GM19023 (cell line): ENCODE results near the gene PWP2.
"Not testable (repeated sequence)": the region's sequence is repeated elsewhere in the genome, so short reads cannot be mapped to it uniquely, and the experiment has no call there.

Experiments used
- ATAC-seq: cut with Tn5 transposase; IDR thresholded peaks from one replicate; pipeline ENCODE4 v1.9.1; 2021; ENCODE audit warnings: mild to moderate bottlenecking, moderate library complexity; ENCODE audit not compliant: unreplicated experiment

PWP2 gene

DNA sequence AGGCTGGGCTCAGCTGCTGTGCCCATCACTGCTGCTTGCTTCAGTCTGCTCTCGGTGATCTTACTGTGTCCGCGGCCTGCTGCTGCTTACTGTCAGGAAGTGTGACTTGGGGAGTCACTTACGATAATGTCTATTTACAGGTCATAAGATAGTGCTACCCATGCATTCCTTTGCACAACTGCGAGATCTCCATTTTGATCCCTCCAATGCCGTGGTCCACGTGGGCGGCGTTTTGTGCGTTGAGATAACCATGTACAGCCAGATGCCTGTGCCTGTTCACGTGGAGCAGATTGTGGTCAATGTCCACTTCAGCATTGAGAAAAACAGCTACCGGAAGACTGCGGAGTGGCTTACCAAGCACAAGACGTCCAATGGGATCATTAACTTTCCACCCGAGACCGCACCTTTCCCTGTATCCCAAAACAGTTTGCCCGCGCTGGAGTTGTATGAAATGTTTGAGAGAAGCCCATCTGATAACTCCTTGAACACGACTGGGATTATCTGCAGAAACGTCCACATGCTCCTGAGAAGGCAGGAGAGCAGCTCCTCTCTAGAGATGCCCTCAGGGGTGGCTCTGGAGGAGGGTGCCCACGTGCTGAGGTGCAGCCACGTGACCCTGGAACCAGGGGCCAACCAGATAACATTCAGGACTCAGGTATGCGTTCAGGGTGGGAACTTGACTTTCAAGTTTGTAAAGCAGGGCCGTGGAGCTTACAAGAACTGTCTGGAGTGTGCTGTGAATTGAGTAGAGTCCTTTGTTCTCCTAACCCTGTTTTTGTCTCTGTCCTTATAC, 24.4 kb upstream of the PWP2 start:
- ATAC-seq = no peak

- ATAC-seq = no peak
Observed at GRCh38 chr21:44083631-44084291, 23.4 kb upstream of the PWP2 start.

DNA sequence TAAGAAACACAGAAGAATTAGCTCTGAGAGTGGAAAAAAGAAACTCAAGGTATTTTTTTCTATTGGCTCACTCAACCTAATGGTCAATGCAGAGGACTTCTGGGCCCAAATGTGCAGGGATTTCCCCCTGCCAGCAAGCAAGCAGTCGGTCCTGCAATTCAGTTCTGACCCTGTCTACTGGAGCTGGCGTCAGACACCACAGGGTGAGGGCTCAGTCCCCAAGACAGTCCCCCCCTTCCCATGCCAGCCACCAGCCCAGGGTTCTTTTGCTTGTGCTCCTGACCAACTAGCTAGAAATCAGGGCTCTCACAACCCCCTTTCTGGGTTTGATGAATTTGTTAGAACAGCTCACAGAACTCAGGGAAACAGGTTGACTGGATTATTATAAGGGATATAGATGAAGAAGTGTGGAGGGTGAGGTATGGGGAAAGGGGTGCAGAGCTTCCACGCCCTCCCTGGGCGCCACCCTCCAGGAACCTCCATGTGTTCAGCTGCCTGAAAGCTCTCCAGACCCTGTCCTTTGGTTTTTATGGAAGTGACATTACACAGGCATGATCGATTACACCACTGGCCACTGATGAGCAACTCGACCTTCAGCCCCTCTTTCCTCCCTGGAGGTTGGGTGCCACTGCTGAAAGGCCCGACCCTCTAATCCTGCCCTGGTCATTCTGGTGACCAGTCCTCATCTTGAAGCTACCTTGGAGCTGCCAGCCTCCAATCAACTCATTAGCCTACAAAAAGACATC, 22.5 kb upstream of the PWP2 start:
- ATAC-seq = no peak

GRCh38 chr21:44085491-44086321, 21.5 kb upstream of the PWP2 start:
- ATAC-seq = no peak

- no peak for ATAC-seq
Observed at GRCh38 chr21:44086636-44087425, 20.4 kb upstream of the PWP2 start.

DNA sequence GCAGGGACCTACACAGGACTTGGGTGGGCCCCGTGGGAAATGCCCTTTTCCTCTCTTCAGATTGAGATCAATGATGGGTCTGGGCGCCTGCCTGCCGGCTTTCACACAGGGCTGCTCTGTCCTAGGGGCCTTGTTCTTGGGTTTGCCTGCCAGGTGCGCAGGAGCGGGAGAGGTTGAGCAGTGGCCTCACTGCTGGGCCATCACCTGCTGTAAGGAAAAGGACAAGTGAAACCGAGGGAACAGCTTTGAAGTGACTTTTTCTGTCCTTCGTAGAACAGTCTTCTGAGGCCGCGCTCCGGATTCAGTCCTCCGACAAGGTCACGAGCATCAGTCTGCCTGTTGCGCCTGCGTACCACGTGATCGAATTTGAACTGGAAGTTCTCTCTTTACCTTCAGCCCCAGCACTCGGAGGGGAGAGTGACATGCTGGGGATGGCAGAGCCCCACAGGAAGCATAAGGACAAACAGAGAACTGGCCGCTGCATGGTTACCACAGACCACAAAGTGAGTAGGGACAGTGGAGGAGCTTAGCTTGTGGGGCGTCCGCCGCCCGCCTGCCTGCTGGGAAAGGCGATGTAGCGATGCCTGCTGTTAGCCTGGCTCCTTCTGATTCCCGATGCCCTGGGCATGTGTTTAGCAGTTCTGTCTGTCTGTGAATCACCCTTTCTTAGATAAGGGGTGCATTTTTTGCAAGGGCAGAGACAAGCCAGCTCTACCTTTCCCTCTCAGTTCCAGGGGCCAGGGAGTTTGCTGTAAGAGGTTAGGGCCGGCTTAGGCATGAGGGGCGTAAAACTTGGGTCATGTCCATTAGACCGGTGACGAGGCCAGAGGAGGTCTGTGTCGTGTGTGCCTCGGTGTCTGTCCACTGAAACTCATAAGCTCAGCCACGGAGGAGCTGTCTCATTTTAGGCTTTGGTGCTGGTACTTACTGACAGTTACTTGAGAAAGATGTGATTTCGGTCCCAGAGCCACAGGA, 19.5 kb upstream of the PWP2 start:
- no peak for ATAC-seq

GRCh38 chr21:44088401-44088780, 18.8 kb upstream of the PWP2 start:
- no peak for ATAC-seq

DNA sequence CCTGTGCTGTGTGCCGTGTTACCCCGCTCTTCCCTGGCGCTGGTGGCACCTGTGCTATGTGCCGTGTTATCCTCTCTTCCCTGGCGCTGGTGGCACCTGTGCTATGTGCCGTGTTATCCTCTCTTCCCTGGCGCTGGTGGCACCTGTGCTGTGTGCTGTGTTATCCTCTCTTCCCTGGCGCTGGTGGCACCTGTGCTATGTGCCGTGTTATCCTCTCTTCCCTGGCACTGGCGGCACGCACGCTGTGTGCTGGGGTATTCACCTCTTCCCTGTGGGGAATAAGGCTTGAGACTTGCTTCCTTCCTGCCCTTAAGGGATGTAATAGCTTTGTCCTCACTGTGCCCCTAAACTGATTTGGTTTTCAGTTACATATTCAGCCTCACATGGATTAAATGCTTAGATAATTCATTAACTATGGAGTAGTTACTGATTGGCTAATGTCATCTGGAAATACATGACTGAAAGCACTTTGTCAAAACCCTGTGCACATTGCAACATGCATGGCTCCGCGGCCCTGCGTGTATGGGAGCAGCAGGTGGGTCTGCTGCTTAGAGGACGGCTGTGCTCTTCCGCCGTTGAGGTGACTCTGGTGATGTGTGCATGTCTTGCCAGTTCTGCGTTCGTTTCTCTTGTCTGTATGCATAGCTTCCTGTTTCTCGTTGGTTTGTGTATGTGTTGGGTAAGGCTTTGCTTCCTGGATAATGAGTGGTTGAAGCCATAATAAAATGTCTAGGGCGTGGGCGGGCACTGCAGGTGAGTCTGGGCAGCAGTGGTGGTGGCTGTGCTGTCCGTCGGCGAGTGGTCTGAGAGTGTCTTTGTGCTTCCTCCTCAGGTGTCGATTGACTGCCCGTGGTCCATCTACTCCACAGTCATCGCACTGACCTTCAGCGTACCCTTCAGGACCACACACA, 17.9 kb upstream of the PWP2 start:
- no peak for ATAC-seq

DNA sequence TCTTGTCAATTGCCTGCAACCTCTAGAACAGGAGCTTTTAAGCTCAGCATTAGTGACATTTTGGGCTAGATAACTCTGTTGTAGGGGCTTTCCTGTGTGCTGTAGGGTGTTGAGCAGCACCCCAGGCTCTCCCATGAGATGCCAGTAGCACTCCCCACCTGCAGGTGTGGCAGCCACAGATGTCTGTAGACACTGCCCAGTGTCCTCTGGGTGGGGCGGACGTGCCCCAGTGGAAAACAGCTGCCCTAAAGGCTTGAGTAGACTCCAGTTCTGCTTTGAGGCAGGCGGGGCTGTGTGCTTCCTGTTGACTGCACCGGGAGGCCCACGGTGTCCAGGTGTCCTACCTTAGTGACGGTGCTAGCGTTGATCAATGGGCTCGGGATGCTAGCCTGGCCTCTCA, 16.9 kb upstream of the PWP2 start:
- ATAC-seq = no peak

DNA sequence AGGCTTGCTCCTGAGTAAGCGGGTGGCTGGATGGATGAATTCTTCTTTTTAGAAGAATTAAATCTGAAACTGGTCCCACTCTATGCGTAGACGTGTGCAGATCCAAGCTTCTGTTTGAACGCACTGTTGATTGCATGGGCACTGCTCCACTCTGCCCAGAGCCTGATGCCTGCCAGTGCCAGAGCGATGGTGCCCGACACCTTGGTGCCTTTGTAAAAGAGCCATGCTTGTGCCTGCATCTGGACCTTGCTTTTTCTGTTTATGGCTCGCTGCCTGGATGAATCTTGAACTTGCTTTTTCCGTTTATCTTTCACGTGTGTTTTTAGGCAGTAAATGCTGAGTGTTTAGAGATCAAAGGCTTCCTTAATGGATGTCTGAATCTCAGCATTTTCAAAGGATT, 15.0 kb upstream of the PWP2 start:
- no peak for ATAC-seq

GRCh38 chr21:44093761-44094160, 13.4 kb upstream of the PWP2 start:
- ATAC-seq = no peak

- no peak for ATAC-seq
Observed at GRCh38 chr21:44094832-44095231, 12.4 kb upstream of the PWP2 start.

- ATAC-seq = not testable (repeated sequence)
Observed at GRCh38 chr21:44098507-44098906, 8.7 kb upstream of the PWP2 start.

DNA sequence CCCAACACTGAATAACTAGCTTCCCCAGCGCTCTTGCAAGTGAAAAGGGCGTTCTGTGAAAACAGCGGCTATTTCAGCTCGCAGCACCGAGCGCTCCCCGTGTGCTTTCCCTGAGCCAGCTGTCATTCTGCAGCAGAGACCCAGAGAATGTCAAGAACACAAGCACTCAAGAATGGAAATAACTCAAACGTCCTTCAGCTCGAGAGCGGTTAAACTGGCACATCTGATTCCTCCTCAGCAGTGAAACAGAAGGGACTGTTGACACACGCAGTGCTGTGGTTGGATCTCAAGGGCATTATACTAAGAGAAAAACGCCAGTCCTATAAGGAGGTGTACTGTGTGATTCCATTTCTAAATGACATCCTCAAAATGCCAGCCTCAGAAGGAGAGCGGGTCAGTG, 8.2 kb upstream of the PWP2 start:
- not testable (repeated sequence) for ATAC-seq

- ATAC-seq = peak; percentile 31
Observed at GRCh38 chr21:44107589-44107988, 390 bp downstream of the PWP2 start.

- not testable (repeated sequence) for ATAC-seq
Observed at GRCh38 chr21:44113702-44114371, 6.6 kb downstream of the PWP2 start.

DNA sequence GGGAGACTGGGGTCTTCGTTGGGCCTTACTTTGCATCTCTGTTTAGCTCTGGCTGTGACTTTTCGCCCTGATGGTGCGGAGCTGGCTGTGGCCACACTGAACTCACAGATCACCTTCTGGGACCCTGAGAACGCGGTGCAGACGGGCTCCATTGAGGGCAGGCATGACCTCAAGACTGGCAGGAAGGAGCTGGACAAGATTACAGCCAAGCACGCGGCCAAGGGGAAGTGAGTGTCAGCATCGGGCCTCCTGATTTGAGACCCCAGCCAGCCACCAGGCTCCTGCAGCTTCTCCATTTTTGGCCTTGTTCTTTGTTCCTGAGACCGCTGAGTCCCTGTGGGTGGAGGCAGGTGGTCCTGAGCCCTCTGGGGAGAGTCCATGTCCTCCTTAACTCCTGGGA, 14.9 kb downstream of the PWP2 start:
- ATAC-seq = not testable (repeated sequence)
